ENCODE data around the gene TMEM132E.

The TMEM132E gene

GRCh38 chr17:34637041-34637547, 57.7 kb downstream of the TMEM132E start:
- no peak for DNase-seq

- DNase-seq, result peak; percentile 76
These were observed 58.5 kb downstream of the TMEM132E start for GRCh38 chr17:34637548-34638525.

- no peak for DNase-seq
These were observed 59.3 kb downstream of the TMEM132E start for GRCh38 chr17:34638526-34639260.

GRCh38 chr17:34639706-34640425, 60.5 kb downstream of the TMEM132E start:
- no peak for DNase-seq

GRCh38 chr17:34641368-34641767, 62.0 kb downstream of the TMEM132E start:
- DNase-seq, result no peak

DNA sequence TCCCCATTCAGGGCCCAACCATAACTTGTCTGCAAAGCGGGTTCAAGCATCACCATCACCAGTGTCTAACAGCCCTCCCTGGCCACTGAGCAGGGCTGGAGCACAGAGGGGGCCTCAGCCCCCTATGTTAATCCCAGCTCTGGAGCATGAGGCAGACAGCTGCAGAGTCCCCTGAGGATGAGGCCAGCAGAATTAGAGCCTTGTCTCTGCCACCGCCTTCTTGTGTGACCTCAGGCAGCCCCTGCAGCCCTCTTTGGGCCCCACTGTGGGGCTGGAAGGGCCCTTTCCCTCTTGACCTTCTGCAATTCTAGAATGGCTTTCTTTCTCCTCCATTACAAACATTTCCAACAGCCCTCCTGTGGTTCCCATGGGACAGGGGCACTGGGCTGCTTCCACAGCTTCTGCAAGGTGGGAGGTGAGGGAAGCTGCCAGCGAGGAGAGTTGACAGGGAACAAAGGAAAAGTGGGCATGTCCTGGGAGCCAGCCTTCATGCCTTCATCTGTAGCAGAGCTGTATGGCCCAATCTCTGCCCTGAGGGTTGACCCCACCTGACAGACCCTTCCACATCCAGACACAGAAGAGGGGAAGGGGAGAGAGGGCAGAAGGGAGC, 65.7 kb downstream of the TMEM132E start:
- no peak for DNase-seq

- DNase-seq, result peak; percentile 91
These were observed 66.2 kb downstream of the TMEM132E start for GRCh38 chr17:34645594-34645993.

DNA sequence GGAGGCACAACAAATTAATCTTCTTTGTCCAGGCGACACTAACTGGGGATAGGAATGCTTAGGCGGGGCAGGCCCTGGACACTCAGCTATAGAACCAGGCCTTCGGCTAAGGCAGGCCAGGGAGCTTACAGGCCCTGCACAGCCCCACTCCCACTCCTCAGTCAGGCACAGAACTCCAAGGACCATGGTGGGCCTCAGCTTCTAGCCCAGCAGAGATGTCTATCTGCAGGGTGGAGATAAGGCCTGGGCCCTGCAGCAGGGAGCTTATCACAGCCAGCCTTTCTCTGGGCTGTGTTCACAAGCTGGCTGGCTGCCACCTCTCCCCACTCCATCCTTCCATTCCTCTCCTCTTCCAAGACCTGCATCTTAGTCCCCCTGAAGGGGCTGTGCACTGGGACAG, 68.1 kb downstream of the TMEM132E start:
- peak; percentile 69 for DNase-seq

- DNase-seq, result no peak
These were observed 70.8 kb downstream of the TMEM132E start for GRCh38 chr17:34650051-34650750.

DNA sequence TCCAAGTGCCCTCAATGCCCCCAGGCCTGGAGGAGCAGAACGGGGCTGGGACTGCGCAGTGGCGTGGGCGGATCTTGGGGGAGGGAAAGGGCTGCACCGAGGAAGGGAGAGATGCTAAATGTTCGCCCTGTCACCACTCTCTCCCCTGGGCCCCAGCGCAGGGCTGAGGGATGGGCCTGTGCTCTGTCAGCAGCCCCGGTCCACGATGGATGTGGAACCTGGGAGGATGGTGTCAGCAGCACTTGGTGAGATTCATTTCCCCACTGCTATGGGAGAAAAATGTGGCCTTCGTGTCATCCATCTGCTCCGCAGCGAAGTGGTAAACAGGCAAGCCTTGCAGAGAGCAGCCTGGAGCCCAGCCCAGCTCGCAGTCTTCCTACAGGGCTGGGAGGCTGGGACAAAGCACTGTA, 72.0 kb downstream of the TMEM132E start:
- no peak for DNase-seq

DNA sequence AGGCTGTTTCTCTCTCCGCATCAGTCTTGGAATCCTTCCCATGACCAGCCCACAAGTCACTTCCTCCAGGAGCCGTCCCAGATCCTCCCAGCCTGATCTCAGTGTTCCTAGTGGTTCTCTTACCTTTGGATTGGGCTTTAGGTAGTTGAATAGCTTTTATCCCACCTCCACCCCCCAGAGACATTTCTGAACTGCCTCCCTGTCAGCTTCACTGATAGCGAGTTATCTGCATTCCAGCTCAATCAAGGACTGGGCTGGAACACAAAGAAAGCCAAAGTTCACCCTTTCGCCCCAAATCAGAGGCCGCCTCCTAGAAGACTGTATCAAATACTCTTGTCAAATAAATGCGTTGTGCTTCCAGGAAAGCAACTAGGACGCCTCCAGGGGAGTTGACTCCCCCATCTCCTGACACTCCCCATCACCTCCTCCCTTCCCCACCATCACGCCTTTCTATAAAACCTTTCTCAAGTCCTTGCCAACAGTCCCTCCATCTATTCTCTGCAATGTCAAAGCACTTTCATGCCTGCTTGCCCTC, 72.7 kb downstream of the TMEM132E start:
- DNase-seq, result no peak

- no peak for DNase-seq
These were observed 74.1 kb downstream of the TMEM132E start for GRCh38 chr17:34653511-34653910.

GRCh38 chr17:34654276-34654880, 75.0 kb downstream of the TMEM132E start:
- no peak for DNase-seq

- DNase-seq, result no peak
These were observed 75.5 kb downstream of the TMEM132E start for GRCh38 chr17:34654881-34655276.

DNA sequence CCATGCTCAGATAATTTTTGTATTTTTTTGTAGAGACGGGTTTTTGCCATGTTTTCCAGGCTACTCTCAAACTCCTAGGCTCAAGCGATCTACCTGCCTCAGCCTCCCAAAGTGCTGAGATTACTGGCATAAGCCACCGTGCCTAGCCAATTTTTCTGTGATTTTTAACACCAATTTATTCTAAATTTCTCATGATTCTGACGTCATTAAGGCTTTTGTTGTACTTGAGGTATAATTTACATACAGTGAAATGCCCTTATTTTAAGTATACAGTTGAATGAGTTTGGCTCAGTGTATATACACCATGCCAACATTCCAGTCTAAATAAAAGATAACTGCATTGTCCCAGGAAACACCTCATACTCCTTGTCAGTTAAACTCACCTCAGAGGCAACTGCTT, 77.4 kb downstream of the TMEM132E start:
- DNase-seq, result no peak

DNA sequence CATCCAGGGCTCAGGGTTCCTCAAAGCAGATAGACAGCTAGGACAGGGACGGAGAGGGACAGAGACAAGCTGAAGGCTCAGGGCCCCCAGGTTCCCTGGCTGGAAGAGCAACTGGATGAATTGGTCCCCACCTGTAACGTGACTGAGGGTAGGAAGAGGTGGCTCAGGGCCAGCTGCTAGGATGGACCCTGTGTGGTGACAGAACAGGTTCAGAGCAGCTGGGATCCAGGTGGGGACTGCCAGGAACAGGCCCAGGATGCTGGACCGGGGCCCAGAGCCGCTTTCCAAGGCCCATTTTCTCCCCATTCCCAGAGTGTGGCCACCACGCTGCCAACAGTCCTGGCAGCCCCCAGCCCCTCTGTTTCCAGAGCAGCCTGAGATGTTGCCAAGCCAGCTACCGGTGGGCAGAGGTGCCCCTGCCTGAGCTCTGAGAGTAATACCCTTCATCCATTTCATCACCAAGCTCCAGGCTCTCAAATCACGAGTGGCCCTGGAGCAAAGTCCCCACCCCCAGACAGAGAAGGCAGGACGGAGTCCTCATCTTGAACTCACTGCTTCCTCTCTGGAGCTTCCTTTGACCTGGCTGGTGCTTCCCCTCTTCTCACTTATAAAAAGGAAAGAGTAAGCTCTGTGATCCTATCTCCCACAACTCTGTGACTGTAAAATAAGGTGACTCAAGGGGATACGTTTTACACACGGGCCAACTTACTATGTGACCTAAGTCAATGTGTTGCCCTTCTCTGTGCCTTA, 79.6 kb downstream of the TMEM132E start:
- DNase-seq, result no peak

DNA sequence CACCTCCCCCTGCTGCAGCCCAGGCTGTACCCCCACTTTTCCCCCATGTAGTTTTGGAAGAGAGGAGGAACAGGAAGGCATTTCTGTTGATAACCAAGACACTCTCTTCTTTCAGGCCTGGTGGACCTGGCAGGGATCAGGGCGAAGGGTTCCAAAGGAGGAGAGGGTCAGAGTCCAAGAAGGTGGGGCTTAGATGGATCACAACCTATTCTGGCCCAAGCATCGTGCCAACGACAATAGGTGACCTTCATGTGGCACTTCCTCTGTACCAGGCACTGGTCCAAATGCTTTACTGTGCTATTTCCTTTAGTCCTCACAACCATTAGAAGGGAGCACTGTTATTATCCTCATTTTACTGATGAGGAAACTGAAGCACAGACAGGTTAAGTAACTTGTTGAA, 84.3 kb downstream of the TMEM132E start:
- DNase-seq, result no peak

DNA sequence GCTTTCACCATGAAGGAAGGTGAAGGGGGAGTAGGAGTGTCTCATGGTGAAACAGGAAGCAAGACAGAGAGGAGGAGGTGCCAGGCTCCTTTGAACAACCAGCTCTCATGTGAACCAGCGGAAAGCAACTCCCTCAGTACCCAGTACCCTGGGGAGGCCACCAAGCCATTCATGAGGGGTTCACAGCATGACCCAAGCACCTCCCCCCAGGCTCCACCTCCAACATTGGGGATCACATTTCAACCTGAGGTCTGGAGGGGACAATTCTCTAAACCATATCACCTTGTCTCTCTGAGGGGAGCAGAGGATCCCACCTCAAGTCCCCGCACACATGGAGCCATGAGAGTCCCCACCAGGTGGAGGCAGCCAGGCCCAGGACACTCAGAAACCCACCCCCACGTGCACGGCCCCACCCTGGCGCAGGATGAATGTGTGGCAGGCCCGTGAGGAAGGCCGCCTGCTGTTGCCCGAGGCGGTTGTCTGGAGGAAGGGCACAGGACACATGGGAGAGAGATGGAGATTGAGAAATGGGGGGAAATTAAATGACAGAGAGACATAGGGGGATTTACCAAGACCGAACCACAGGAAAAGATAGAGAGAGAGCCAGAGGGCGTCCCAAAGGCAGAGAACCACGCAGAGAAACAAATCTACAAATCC, 85.9 kb downstream of the TMEM132E start:
- no peak for DNase-seq

DNA sequence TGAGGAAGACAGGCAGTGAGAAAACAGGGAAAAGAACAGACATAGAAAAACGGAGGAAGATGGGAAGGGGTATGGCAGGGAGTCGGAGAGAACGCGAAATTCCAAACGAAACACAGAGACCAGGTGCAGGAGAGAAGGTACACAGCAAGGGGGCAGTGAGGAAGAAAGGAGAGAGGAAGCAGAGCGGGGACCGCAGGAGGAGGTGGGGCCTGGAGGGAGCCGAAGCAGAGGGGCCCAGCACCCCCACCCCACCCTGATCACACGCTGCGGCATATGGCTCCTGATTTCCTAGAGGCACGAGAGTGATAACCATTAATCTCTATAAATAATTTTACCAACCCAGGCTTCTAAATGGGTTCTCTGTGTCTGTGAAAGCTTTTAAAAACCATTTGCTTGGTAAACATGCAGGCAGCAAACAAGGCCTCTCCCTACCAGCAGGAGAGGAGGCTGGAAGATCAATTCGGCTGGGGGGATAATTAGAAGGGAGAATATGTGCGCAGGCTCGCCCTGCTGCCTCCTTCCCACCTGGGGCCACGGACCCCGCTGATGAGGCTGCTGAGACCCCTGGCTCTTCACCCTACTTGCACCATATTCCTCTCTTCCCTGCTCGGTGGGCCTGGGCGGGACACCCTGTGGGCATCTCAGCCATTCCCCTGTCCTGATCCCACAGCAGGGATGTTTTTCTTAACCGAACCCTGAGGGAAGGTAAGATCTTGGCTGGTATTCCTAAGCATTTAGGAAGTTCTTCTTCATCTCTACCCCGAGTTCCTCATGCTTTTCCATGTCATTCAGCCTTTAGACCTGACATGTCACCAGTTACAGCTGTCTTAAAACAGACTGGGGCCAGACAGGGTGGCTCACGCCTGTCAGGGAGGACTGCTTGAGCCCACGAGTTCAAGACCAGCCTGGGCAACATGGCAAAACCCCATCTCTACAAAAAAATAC, 86.7 kb downstream of the TMEM132E start:
- no peak for DNase-seq

Data from hematopoietic multipotent progenitor cell treated with erythropoietin and hydrocortisone succinate and interleukin-3 and kit ligand, for 8 days (in vitro differentiated cells).